Endothelial cell of umbilical vein (primary cell): ENCODE results near the gene ALB.

Source experiments
- EZH2 ChIP-seq: IDR thresholded peaks from 2 replicates; pipeline ENCODE4 v1.6.1; 2012; ENCODE audit warnings: borderline replicate concordance, low read depth, mild to moderate bottlenecking, moderate library complexity, low read length, inconsistent platforms; ENCODE audit not compliant: severe bottlenecking
- FOS ChIP-seq: IDR thresholded peaks from 2 replicates; pipeline ENCODE4 v1.6.1; 2011; ENCODE audit warnings: mild to moderate bottlenecking, low read length, moderate library complexity, borderline replicate concordance; ENCODE audit not compliant: insufficient read depth
- GATA2 ChIP-seq: IDR thresholded peaks from 2 replicates; pipeline ENCODE4 v1.7.0; 2011; ENCODE audit warnings: low read depth, mild to moderate bottlenecking, moderate library complexity, mixed read lengths, low read length; ENCODE audit not compliant: insufficient read length, insufficient read depth
- JUN ChIP-seq: IDR thresholded peaks from 2 replicates; pipeline ENCODE4 v1.6.1; 2011; ENCODE audit warnings: borderline replicate concordance, low read depth; ENCODE audit not compliant: insufficient read length, insufficient read depth
- MYC ChIP-seq: IDR thresholded peaks from one replicate; pipeline ENCODE4 v1.6.1; 2011; ENCODE audit warnings: mild to moderate bottlenecking, low read depth, low read length
- POLR2A ChIP-seq: IDR thresholded peaks from 2 replicates; pipeline ENCODE4 v1.6.1; 2012; ENCODE audit warnings: low read depth, mild to moderate bottlenecking, control low read depth, low read length
- POLR2AphosphoS5 ChIP-seq: IDR thresholded peaks from 2 replicates; pipeline ENCODE4 v1.6.1; 2012; ENCODE audit warnings: low read depth, mild to moderate bottlenecking, control low read depth, low read length, moderate library complexity; ENCODE audit not compliant: insufficient read depth
- TF ChIP-seq, protein P1 (sequence below): IDR thresholded peaks from 2 replicates; pipeline ENCODE4 v1.6.1; 2011; ENCODE audit not compliant: insufficient read depth, insufficient read length
- TF ChIP-seq, protein P2 (sequence below), 2 donors: IDR thresholded peaks; 1 replicate in 1 of 2; 2 replicates in 1 of 2; pipeline ENCODE4 v1.5.1; 2011; ENCODE audit warnings: low read length in 2 of 2, mild to moderate bottlenecking in 2 of 2, moderate library complexity in 2 of 2, control low read depth in 1 of 2, inconsistent platforms in 1 of 2, low read depth in 1 of 2; ENCODE audit not compliant: insufficient read depth in 1 of 2; ENCODE audit errors: extremely low read depth in 1 of 2

- TF ChIP-seq, protein P1, sequence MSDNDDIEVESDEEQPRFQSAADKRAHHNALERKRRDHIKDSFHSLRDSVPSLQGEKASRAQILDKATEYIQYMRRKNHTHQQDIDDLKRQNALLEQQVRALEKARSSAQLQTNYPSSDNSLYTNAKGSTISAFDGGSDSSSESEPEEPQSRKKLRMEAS: no peak
- TF ChIP-seq, protein P2, sequence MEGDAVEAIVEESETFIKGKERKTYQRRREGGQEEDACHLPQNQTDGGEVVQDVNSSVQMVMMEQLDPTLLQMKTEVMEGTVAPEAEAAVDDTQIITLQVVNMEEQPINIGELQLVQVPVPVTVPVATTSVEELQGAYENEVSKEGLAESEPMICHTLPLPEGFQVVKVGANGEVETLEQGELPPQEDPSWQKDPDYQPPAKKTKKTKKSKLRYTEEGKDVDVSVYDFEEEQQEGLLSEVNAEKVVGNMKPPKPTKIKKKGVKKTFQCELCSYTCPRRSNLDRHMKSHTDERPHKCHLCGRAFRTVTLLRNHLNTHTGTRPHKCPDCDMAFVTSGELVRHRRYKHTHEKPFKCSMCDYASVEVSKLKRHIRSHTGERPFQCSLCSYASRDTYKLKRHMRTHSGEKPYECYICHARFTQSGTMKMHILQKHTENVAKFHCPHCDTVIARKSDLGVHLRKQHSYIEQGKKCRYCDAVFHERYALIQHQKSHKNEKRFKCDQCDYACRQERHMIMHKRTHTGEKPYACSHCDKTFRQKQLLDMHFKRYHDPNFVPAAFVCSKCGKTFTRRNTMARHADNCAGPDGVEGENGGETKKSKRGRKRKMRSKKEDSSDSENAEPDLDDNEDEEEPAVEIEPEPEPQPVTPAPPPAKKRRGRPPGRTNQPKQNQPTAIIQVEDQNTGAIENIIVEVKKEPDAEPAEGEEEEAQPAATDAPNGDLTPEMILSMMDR (IDR thresholded peaks at IDR 0.05; ENCODE audit: extremely low read depth in 1 of 2, insufficient read depth in 1 of 2, low read depth in 1 of 2, low read length in 2 of 2): no peak
- no peak for TF ChIP-seq POLR2A
- no peak for TF ChIP-seq POLR2AphosphoS5
- no peak for TF ChIP-seq JUN
- no peak for TF ChIP-seq EZH2
- no peak for TF ChIP-seq MYC
- no peak for TF ChIP-seq FOS
- no peak for TF ChIP-seq GATA2
These were observed 48.1 kb downstream of the ALB start for GRCh38 chr4:73451981-73452747.
